HG03521 (cell line): ENCODE results near the gene REEP5.

Experiments
- ATAC-seq: cut with Tn5 transposase; IDR thresholded peaks from one replicate; pipeline ENCODE4 v1.9.1; 2021; ENCODE audit warnings: mild to moderate bottlenecking, moderate library complexity; ENCODE audit not compliant: unreplicated experiment

The REEP5 gene

GRCh38 chr5:112848116-112848811 is 73.8 kb downstream of the REEP5 start:
- ATAC-seq: peak; percentile 99

GRCh38 chr5:112847306-112847705 is 74.7 kb downstream of the REEP5 start:
- no peak for ATAC-seq

GRCh38 chr5:112846556-112846955 is 75.5 kb downstream of the REEP5 start:
- ATAC-seq: no peak

- ATAC-seq: no peak
Measured at GRCh38 chr5:112844489-112844888, 77.5 kb downstream of the REEP5 start.

- no peak for ATAC-seq
Measured at GRCh38 chr5:112833971-112834370, 88.1 kb downstream of the REEP5 start.

GRCh38 chr5:112830378-112830777 is 91.6 kb downstream of the REEP5 start:
- no peak for ATAC-seq
